Pancreas (tissue), 10 donors: ENCODE measurements around the gene UNC13C. TPM values are rescaled to one million over a fixed set of nuclear protein-coding genes. Genes with fewer than 3 reads are reported as not detected.

ENCODE experiments used
- ATAC-seq, 4 donors: fragments of 200-7000 bp; cut with Tn5 transposase; one replicate each; pipeline versions ENCODE4 v1.8.0 to v1.9.1; 2020; ENCODE audit warnings: mild to moderate bottlenecking in 4 of 4, moderate library complexity in 4 of 4
- DNase-seq, 6 donors: peaks; one replicate each; pipeline ENCODE4 v3.0.0-alpha.2; 2020
- FAIRE-seq: peaks from 2 replicates; lab custom pipeline; 2012; peaks lifted over from hg19 to GRCh38; lab: Jason Lieb, UNC
- H3K27ac ChIP-seq, 4 donors: fragments of 200-600 bp; sonication (generic); 1 replicate in 3 of 4; 2 replicates in 1 of 4; pipeline versions ENCODE4 v1.5.0 to v1.8.0; 2020
- H3K27me3 ChIP-seq, 4 donors: fragments of 200-600 bp; one replicate each; pipeline ENCODE4 v1.8.0; 2021
- H3K36me3 ChIP-seq, 3 donors: fragments of 200-600 bp; sonication (generic) in 1 of 3; one replicate each; pipeline versions ENCODE4 v1.5.0 to v1.8.0; 2020 to 2021
- H3K4me1 ChIP-seq, 3 donors: fragments of 200-600 bp; one replicate each; pipeline ENCODE4 v1.8.0; 2021
- H3K4me3 ChIP-seq, 4 donors: fragments of 200-600 bp; sonication (generic) in 2 of 4; one replicate each; pipeline versions ENCODE4 v1.5.0 to v1.8.0; 2020 to 2021
- H3K9me3 ChIP-seq, 4 donors: fragments of 200-600 bp; one replicate each; pipeline ENCODE4 v1.8.0; 2021
- CTCF ChIP-seq, 4 donors: fragments of 200-600 bp; sonication (generic) in 3 of 4; IDR thresholded peaks; one replicate each; pipeline versions ENCODE4 v1.5.0 to v1.8.0; 2021; ENCODE audit warnings: antibody characterized with exemption in 4 of 4
- WGBS, 2 donors: extraction: QIAGEN DNeasy Blood & Tissue Kit; methylation state at CpG; one replicate each; pipeline ENCODE4 v1.1.7; 2013; 5-methylcytosine and 5-hydroxymethylcytosine counted together
- intact Hi-C, 3 donors: fragments of 100-400 bp; cut with DNase I; formaldehyde crosslinking; loops; one replicate each; pipeline versions ENCODE4 v1.11.1 to v1.14.2; 2022
- polyA plus RNA-seq, 2 donors: library from polyadenylated mRNA; stranded (reverse); fragments of 200-250 nt; gene quantifications; one replicate each; pipeline ENCODE4 v1.2.3, GENCODE V29; 2013
- total RNA-seq, 6 donors: library from RNA; stranded (reverse); fragmentation: NEBNext Ultra II Directional in 4 of 6; extraction: Animal tissue kit (Norgen Biotek cat#: 25700) in 4 of 6; gene quantifications; one replicate each; pipeline versions ENCODE4 v1.2.1 to v1.2.4, GENCODE V29; 2021 to 2023
- donor health status: healthy with polysubstance abuse.
- donor health status: DM: no; HTN: no; CAD: no; lungs with moderate emphysema.
- donor health status: DM: no; HTN: no; CAD: no.
- donor health status: control.
- donor health status: control.
- donor health status: Bipolar disorder and iron deficiency.
- donor health status: DM: yes; HTN: yes; CAD: no.
- donor health status: DM: no; HTN: no; CAD: no.
- donor health status: DM: no; HTN: no; CAD: no.
- donor health status: DM: yes; HTN: yes; CAD: no.

Gene UNC13C
- total and polyA plus RNA-seq, 8 donors = under 0.01 to 0.38 (median 0.04) TPM; not detected in 2

GRCh38 chr15:54519577-54519976 lies 541.3 kb downstream of the UNC13C start:
- ATAC-seq (peak in 2 of 4 donors; percentile 46 to 50), DNase-seq (no peak), FAIRE-seq (no peak)
- no peak overlapping the region for H3K27ac ChIP-seq
- intact Hi-C loops = no loop called here
- no peak for TF ChIP-seq CTCF (IDR thresholded peaks at IDR 0.05)
- H3K27me3 ChIP-seq = peaks cover 0 to 4% (median 0%) of the 10 kb centered on the region in 4 donors
- no peaks in the 10 kb centered on the region for H3K9me3 ChIP-seq
- H3K4me3 ChIP-seq = no peak overlapping the region
- H3K4me1 ChIP-seq = no peaks in the 10 kb centered on the region
- WGBS, 2 donors = 68 to 69% methylated on average over 5 of the region's 5 CpGs
- no peaks in the 10 kb centered on the region for H3K36me3 ChIP-seq

- no peaks in the 10 kb centered on the region for H3K4me1 ChIP-seq
- intact Hi-C loops = no loop called here
- H3K27me3 ChIP-seq = peaks cover 0 to 3% (median 0%) of the 10 kb centered on the region in 4 donors
- 27 to 37% methylated on average over 1 of the region's 1 CpG for WGBS, 2 donors
- ATAC-seq = no peak
- no peak overlapping the region for H3K27ac ChIP-seq
- no peak for FAIRE-seq
- TF ChIP-seq CTCF (IDR thresholded peaks at IDR 0.05) = no peak
- DNase-seq = no peak
- H3K9me3 ChIP-seq = no peaks in the 10 kb centered on the region
- no peak overlapping the region for H3K4me3 ChIP-seq
- H3K36me3 ChIP-seq = no peaks in the 10 kb centered on the region
Observed at GRCh38 chr15:54520616-54521015, 542.4 kb downstream of the UNC13C start.

GRCh38 chr15:54521206-54521605 lies 543.0 kb downstream of the UNC13C start:
- 74 to 79% methylated on average over 2 of the region's 2 CpGs for WGBS, 2 donors
- H3K4me1 ChIP-seq = no peaks in the 10 kb centered on the region
- FAIRE-seq (no peak), ATAC-seq (no peak), DNase-seq (no peak)
- H3K27me3 ChIP-seq = no peaks in the 10 kb centered on the region
- intact Hi-C loops = no loop called here
- no peaks in the 10 kb centered on the region for H3K36me3 ChIP-seq
- H3K4me3 ChIP-seq = no peak overlapping the region
- no peaks in the 10 kb centered on the region for H3K9me3 ChIP-seq
- H3K27ac ChIP-seq = no peak overlapping the region
- no peak for TF ChIP-seq CTCF (IDR thresholded peaks at IDR 0.05)

- no peak for DNase-seq
- Histone ChIP-seq H3K9me3 (no peaks in the 10 kb centered on the region), H3K27ac (no peak overlapping the region), H3K4me1 (no peaks in the 10 kb centered on the region), H3K4me3 (no peak overlapping the region), H3K36me3 (no peaks in the 10 kb centered on the region), H3K27me3 (no peaks in the 10 kb centered on the region)
- WGBS, 2 donors = 60 to 72% methylated on average over 1 of the region's 1 CpG
- ATAC-seq = no peak
- no peak for FAIRE-seq
- no peak for TF ChIP-seq CTCF (IDR thresholded peaks at IDR 0.05)
- intact Hi-C loops = no loop called here
Observed at GRCh38 chr15:54528021-54528420, 549.8 kb downstream of the UNC13C start.

- no peak for FAIRE-seq
- H3K36me3 ChIP-seq = no peaks in the 10 kb centered on the region
- H3K4me1 ChIP-seq = no peaks in the 10 kb centered on the region
- no peaks in the 10 kb centered on the region for H3K9me3 ChIP-seq
- intact Hi-C loops = no loop called here
- no peak for DNase-seq
- no peak overlapping the region for H3K4me3 ChIP-seq
- no peak for TF ChIP-seq CTCF (IDR thresholded peaks at IDR 0.05)
- 64 to 77% methylated on average over 6 of the region's 6 CpGs for WGBS, 2 donors
- no peak for ATAC-seq
- H3K27me3 ChIP-seq = no peaks in the 10 kb centered on the region
- no peak overlapping the region for H3K27ac ChIP-seq
Observed at GRCh38 chr15:54540721-54541120, 562.5 kb downstream of the UNC13C start.
